ENCODE results near the gene NUP133.
"Not testable (repeated sequence)": the region's sequence is repeated elsewhere in the genome, so short reads cannot be mapped to it uniquely, and the experiment has no call there.

Gene NUP133

GRCh38 chr1:229448845-229449244, 59.3 kb downstream of the NUP133 start:
- no peak for DNase-seq (ENCODE audit: low spot score)

- no peak for DNase-seq (ENCODE audit: low spot score)
These were observed 59.8 kb downstream of the NUP133 start for GRCh38 chr1:229448354-229448753.

DNA sequence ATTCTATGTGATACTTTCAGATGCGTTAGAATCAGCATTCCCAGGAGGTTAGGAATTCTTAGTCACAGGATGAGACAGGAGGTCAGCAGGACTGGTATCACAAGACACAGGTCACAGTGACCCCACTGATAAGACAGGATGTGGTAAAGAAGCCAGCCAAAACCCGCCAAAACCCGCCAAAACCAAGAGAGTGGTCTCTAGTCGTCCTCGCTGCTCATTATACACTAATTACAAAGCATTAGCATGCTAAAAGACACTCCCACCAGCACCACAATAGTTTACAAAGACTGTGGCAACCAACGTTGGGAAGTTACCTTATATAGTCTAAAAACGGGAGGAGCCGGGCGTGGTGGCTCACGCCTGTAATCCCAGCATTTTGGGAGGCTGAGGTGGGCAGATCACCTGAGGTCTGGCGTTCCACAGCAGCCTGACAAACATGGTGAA, 60.3 kb downstream of the NUP133 start:
- no peak for DNase-seq (ENCODE audit: low spot score)

DNA sequence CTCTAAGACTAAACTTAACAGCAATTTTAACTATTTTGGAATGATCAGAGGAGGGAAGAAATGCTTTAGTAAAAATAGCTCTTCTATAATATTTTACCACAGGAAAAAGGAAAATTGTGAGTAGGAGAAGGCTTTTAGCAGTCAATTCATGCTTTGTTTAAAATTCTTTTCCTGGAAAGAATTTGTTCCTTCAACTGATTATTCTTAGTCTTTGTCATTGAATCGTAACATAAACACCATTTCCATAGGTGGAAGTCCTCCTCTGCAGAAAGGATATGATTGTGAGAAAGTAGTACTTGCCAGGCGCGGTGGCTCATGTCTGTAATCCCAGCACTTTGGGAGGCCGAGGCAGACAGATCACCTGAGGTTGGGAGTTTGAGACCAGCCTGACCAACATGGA, 62.3 kb downstream of the NUP133 start:
- no peak for DNase-seq (ENCODE audit: low spot score)

DNA sequence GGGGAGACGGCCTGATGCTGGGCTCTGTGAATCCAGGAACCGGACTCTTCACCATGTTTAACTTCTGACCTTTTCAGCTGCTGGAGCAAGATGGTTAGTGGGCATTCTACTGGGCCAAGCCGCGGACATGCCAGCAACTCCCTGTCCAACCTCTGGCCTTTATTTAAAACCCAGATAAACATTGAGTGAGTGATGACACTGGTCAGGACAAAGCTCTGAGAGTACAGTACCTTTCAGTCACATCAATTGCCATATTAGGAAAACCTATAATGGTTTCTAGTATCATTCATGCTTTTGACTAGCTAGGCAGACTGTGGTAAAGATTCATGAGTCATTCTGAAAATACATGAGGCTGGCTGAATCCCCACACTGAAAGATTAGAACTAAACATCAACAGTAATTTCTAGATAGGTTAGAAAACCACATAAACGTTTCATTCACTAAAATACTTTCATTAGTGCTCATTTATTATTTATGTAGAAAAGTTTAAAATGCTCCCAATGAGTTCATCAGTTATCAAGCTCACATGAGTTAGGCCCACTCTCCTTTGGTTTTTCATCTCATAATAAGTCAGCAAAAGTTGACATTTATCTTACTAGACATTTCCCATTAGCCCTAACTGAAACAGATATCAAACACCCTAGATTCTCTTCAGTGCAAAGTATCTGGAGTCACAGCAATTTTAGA, 67.1 kb downstream of the NUP133 start:
- DNase-seq (ENCODE audit: low spot score): no peak

GRCh38 chr1:229438021-229438420, 70.1 kb downstream of the NUP133 start:
- no peak for DNase-seq (ENCODE audit: low spot score)

- DNase-seq (ENCODE audit: low spot score): no peak
These were observed 70.7 kb downstream of the NUP133 start for GRCh38 chr1:229437443-229437842.

DNA sequence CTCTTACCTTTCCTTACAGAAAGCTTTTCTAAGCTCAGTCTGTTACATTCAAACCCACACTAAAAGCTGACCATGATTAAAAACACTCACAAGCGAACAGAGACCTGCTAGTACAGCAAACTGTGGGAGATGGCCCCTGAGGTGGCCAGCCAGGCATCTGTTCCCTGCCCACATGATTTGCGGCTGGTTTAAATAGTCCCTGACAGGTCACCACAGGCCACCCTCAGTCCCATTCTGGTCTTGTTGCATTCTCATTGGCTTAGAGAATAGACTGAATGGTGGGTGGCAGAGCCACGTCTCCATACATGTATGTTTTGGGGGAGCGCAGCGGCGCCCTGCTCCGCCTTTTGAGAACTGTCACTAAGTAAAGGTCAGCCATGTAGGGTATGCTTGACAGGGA, 71.9 kb downstream of the NUP133 start:
- no peak for DNase-seq (ENCODE audit: low spot score)

GRCh38 chr1:229434641-229435051, 73.5 kb downstream of the NUP133 start:
- DNase-seq (ENCODE audit: low spot score): no peak

- no peak for DNase-seq (ENCODE audit: low spot score)
These were observed 74.0 kb downstream of the NUP133 start, which contains the start of gene ACTA1 for GRCh38 chr1:229434005-229434640. Gene ACTA1 (minus strand): TSS chr1:229434094. CDS start chr1:229433115, 979 bp downstream.

DNA sequence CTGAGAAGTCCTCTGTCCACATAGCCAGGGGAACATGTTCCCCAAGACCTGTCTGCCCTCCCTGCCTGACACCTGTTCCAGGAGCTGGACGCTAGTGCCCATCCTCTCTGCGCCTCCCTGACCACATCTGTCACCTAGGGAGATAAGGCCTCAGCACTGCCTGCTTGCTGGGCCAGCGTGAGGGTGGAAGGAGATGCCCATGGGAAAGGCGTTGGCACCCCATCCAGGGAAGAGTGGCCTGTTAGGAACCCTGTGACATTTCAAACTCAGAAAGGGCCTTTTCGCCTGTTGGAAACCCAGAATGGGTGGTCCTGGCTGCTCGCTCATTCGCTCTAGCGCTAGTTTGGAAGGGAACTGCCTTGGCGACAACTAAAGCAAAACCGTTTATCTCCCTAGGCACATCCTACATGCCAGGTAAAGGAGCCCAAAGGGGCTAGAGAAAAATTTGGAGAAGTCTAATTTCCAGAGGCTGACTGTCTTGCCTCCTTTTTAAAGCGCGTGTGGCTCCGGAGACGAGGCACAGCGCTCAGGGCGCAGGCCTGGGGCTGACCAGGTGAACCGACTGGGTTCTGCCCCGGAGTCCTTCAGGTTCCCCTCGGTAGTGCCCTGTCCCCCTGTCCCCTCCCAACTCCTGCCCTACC, 74.7 kb downstream of the NUP133 start:
- DNase-seq (ENCODE audit: low spot score): no peak

GRCh38 chr1:229432905-229433304, 75.2 kb downstream of the NUP133 start:
- DNase-seq (ENCODE audit: low spot score): no peak

DNA sequence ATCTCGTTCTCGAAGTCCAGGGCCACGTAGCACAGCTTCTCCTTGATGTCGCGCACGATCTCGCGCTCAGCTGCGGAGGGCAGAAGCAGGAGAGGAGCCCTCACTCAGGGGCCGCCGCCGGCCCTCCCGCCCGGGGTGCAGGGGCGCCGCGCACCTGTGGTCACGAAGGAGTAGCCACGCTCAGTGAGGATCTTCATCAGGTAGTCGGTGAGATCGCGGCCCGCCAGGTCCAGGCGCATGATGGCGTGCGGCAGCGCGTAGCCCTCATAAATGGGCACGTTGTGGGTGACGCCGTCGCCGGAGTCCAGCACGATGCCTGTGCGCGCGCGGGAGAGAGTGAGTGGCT, 76.1 kb downstream of the NUP133 start:
- no peak for DNase-seq (ENCODE audit: low spot score)

- no peak for DNase-seq (ENCODE audit: low spot score)
These were observed 76.6 kb downstream of the NUP133 start for GRCh38 chr1:229431284-229432115.

DNA sequence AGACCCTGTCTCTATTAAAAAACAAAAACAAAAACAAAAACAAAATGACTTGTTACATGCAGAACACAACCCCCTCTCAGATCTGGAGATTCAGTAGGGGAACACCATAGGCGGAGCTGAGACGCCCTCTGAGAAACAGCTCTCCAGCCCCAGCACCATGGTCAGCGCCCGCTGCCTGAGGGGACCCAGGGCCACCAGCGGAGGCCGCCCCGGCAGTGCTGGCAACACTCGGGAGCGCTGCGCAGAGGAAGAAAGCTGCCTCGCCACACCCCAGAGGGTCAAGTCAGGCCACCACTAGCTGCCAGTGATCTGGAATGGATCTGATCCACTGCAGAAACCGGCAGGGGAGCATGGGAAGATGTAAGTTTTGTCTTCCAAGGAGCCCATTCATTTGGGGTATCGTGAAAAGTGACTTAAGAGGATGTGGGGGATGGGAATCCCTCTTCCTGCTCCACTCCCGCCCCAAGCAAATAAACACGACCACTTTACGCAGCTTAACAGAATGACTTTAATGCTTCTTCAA, 77.3 kb downstream of the NUP133 start:
- no peak for DNase-seq (ENCODE audit: low spot score)

DNA sequence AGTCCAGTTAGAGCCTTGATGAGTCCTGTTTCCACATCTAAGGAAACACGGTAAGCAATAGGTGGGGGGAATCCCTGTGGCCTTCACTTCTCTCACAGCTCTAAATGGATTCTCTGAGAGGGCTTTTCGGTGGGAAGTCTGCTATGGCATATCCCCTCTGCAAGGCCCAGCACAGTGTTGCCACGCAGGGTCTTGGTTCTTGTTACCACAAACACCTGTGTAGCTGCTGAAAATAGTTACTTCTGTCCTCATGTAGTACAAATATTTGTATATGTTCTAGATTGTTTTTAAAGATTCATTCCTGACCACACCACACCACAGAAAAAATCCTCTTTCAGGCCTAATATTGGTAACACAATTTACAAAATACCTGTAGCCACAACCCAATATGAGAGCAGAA, 79.9 kb downstream of the NUP133 start:
- DNase-seq (ENCODE audit: low spot score): no peak

DNA sequence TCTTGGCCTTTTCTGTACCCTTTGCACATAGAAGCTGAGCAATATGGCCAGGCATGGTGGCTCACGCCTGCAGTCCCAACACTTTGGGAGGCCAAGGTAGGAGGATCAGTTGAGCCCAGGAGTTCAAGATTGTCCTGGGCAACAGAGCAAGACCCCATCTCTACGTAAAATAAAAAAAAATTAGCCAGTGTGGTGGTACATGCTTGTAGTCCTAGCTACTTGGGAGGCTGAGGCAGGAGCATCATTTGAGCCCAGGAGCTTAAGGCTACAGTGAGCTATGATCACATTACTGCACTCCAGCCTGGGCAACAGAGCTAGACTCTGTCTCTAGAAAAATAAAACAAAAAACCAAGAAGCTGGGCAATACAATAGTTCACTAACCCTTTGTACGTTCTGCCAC, 80.6 kb downstream of the NUP133 start:
- no peak for DNase-seq (ENCODE audit: low spot score)

GRCh38 chr1:229425564-229426159, 82.5 kb downstream of the NUP133 start:
- DNase-seq (ENCODE audit: low spot score): no peak

- DNase-seq (ENCODE audit: low spot score): no peak
These were observed 87.4 kb downstream of the NUP133 start for GRCh38 chr1:229420765-229421164.

- DNase-seq (ENCODE audit: low spot score): no peak
These were observed 87.9 kb downstream of the NUP133 start for GRCh38 chr1:229420224-229420623.

- DNase-seq (ENCODE audit: low spot score): not testable (repeated sequence)
These were observed 89.6 kb downstream of the NUP133 start for GRCh38 chr1:229418586-229418985.

DNA sequence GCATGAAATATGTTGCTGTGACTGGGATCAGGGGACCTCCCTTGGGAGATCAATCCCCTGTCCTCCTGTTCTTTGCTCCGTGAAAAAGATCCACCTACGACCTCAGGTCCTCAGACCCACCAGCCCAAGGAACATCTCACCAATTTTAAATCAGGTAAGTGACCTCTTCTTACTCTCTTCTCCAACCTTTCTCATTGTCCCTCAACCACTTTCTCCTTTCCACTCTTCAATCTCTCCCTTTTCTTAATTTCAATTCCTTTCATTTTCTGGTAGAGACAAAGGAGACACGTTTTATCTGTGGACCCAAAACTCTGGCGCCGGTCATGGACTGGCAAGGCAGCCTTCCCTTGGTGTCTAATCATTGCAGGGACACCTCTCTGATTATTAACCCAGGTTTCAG, 95.3 kb downstream of the NUP133 start:
- DNase-seq (ENCODE audit: low spot score): not testable (repeated sequence)

All from pons (tissue), 1 donor.